ENCODE measurements around the gene GALNT9. TPM values are rescaled to one million over a fixed set of nuclear protein-coding genes. Genes with fewer than 3 reads are reported as not detected.

GALNT9 gene
- total RNA-seq, 1 donor from 2014 or later, result 1.6 TPM

DNA sequence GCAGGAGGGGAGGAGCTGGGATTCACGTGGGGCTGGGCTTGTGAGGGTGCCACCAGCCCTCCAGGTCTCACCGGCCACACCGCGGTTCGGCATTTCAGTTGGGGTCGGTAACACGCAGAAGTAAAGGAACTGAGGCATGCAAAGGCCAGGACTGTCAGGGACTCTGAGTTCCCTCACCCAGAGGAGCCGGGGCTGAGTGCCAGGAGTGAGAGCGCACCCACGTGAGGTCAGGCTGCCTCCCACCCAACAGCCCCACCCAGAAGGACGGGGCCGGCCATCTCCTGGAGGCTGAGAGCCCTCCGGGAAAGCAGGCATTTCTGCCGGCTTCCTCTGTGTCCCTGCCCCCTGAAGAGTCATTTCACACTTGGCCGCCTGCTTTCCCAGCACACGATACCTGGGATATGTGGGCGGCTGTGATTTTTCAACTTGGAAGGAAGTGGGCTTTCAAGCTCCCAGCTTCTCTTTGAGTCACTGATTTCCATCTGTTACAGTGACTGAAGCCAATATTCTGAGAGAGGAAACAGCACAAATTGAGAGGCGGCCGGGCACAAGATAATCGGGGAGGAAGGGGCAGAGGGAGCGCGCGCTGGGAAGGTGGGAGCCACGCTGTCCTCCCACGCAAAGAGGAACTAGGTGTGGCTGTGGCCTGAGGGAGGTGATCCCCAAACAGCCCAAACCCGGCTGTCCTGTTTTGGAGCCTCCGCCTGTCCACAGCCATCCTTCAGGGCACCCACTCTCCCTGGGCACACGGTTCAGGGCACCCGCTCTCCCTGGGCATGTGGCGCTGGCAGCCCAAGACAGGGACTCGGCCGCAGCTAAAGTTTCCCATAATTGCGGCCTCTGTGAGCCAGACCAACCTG lies 19.0 kb downstream of the GALNT9 start:
- Mint-ChIP-seq H3K36me3 (peaks cover 3% of the 10 kb centered on the region), H3K27me3 (peaks cover 45% of the 10 kb centered on the region), H3K4me3 (no peak overlapping the region), H3K9me3 (peaks cover 4% of the 10 kb centered on the region), H3K27ac (no peak overlapping the region), H3K4me1 (ENCODE audit: unreplicated experiment) (no peaks in the 10 kb centered on the region)
- no peak for DNase-seq (ENCODE audit: extremely low spot score, unreplicated experiment)
- TF ChIP-seq, protein P1, sequence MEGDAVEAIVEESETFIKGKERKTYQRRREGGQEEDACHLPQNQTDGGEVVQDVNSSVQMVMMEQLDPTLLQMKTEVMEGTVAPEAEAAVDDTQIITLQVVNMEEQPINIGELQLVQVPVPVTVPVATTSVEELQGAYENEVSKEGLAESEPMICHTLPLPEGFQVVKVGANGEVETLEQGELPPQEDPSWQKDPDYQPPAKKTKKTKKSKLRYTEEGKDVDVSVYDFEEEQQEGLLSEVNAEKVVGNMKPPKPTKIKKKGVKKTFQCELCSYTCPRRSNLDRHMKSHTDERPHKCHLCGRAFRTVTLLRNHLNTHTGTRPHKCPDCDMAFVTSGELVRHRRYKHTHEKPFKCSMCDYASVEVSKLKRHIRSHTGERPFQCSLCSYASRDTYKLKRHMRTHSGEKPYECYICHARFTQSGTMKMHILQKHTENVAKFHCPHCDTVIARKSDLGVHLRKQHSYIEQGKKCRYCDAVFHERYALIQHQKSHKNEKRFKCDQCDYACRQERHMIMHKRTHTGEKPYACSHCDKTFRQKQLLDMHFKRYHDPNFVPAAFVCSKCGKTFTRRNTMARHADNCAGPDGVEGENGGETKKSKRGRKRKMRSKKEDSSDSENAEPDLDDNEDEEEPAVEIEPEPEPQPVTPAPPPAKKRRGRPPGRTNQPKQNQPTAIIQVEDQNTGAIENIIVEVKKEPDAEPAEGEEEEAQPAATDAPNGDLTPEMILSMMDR (conservative IDR thresholded peaks at IDR 0.05), result no peak

DNA sequence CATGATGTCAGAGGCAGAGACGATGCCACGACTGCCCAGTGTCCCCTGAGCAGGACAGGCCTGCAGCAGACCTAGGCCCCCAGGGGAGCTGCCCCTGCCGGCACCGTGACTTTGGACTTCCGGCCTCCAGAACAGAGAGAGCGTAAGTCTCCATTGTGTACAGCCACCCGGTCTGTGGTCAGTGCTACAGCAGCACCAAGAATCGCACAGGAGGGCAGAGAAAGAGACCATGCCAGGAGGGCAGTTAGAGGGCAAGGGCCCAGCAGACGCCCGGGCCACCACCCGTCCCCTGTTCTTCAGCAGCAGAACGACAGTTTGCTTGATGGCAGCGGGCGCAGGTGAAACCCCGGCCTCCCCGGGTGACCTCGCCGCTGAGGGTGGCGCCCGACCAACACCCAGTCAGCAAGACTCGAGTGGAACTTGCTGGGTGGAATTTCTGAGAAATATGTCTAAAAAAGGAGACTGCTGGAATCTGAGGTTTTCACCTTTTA lies 19.7 kb downstream of the GALNT9 start:
- H3K27ac Mint-ChIP-seq, result no peak overlapping the region
- TF ChIP-seq, protein P1 (conservative IDR thresholded peaks at IDR 0.05), result no peak
- H3K36me3 Mint-ChIP-seq, result peaks cover 3% of the 10 kb centered on the region
- no peak overlapping the region for H3K4me3 Mint-ChIP-seq
- peaks cover 4% of the 10 kb centered on the region for H3K9me3 Mint-ChIP-seq
- no peaks in the 10 kb centered on the region for H3K4me1 Mint-ChIP-seq (ENCODE audit: unreplicated experiment)
- H3K27me3 Mint-ChIP-seq, result peaks cover 42% of the 10 kb centered on the region
- DNase-seq (ENCODE audit: extremely low spot score, unreplicated experiment), result no peak

DNA sequence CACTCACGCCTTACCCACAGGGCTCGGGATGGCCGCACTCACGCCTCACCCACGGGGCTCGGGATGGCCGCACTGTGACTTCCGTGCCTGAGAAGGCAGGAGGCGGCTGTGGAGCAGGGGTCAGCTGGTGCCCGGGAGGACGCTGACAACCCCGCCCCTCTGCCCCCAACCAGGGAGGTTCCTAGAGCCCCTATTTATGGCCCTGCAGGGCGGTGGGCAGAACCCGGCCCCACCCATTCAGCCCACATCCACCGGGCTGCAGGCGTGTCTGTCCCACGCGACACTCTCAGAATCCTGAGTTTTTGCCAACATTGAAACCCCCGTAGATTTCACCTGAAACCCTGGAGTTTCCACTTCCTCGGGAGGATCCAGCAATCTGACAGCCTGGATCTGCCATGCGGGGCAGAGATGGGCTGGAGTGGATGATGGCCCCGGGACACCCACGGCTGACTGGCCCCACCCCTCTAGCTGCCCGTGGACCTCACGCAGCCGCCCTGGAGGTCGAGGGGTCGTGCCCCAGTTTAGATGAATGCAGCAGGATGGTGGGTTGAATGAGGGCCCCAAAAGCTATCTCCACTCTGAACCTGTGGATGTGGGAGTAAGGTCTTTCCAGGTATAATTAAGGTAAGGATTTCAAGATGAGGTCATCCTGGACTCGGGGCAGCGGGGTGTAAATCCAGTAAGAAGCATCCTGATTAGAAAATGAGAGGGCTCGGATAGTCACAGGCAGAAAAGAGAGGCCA lies 20.4 kb downstream of the GALNT9 start:
- Mint-ChIP-seq H3K9me3 (peaks cover 4% of the 10 kb centered on the region), H3K27ac (no peak overlapping the region), H3K27me3 (peaks cover 36% of the 10 kb centered on the region), H3K4me3 (no peak overlapping the region), H3K4me1 (ENCODE audit: unreplicated experiment) (no peaks in the 10 kb centered on the region), H3K36me3 (peaks cover 3% of the 10 kb centered on the region)
- DNase-seq (ENCODE audit: extremely low spot score, unreplicated experiment), result no peak
- TF ChIP-seq, protein P1 (conservative IDR thresholded peaks at IDR 0.05), result no peak

DNA sequence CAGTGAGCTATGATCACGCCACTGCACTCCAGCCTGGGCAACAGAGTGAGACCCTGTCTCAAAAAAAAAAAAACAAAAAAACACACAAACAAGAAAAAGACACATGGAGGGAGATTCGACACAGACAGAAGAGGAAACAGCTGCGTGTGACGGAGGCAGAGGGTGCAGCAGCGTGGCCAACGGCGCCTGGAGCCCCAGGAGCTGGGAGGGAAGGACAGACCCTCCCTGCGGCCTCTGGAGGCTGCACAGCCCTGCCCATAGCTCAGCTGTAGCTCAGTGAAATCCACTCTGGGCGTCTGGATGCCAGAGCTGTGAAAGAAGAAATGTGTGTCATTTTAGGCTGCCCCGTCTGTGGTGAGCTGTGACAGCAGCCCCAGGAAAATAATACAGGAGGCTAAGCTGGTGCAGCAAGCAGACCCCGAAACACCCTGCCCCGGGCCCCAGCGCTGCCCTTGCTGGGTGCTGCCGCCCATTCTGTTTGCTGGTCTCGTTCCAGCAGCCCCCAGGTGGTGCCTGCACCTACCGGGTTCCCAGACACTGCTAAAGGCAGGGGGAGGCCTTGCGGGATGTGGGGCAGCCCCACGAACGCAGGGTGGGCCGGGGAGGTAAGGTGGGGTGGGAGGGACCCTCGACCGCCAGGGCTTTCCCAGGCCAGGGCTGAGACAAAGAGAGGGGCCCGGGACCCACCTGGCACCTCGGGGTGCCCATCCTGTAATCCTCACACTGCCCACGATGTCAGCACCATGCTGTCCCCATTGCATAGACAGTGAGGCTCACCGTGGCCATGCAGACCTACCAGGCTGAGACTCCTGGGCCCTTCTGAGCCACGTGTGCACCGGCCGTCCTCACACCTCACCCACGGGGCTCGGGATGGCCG lies 21.2 kb downstream of the GALNT9 start:
- H3K27me3 Mint-ChIP-seq, result peaks cover 36% of the 10 kb centered on the region
- peaks cover 4% of the 10 kb centered on the region for H3K9me3 Mint-ChIP-seq
- TF ChIP-seq, protein P1 (conservative IDR thresholded peaks at IDR 0.05), result no peak
- no peak overlapping the region for H3K27ac Mint-ChIP-seq
- no peak for DNase-seq (ENCODE audit: extremely low spot score, unreplicated experiment)
- no peaks in the 10 kb centered on the region for H3K4me1 Mint-ChIP-seq (ENCODE audit: unreplicated experiment)
- H3K4me3 Mint-ChIP-seq, result no peak overlapping the region
- H3K36me3 Mint-ChIP-seq, result peaks cover 3% of the 10 kb centered on the region

DNA sequence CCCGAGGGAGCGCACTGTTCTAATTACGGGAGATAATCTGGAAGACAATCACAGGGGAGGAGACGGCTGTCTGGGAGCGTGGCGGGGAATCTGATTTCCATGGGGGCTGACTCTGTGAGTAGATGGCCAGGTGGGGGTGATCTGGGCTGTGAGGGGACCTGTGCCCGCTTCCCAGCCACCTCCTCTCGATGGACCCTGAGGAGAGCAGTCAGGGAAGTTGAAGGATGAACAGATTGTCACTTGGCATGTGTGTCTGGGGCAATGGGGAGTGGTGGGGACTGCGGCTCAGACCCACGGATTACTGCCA lies 22.6 kb downstream of the GALNT9 start:
- TF ChIP-seq, protein P1 (conservative IDR thresholded peaks at IDR 0.05), result no peak
- peaks cover 4% of the 10 kb centered on the region for H3K9me3 Mint-ChIP-seq
- no peak overlapping the region for H3K27ac Mint-ChIP-seq
- peaks cover 46% of the 10 kb centered on the region for H3K27me3 Mint-ChIP-seq
- no peaks in the 10 kb centered on the region for H3K4me1 Mint-ChIP-seq (ENCODE audit: unreplicated experiment)
- no peak for DNase-seq (ENCODE audit: extremely low spot score, unreplicated experiment)
- no peak overlapping the region for H3K4me3 Mint-ChIP-seq
- peaks cover under 1% of the 10 kb centered on the region for H3K36me3 Mint-ChIP-seq
